Small intestine (tissue), 7 donors: Measurements from ENCODE around the gene SEMA4B. TPM values are rescaled to one million over a fixed set of nuclear protein-coding genes. Genes with fewer than 3 reads are reported as not detected.

Experiments used
- DNase-seq, 2 donors: peaks; one replicate each; pipeline versions ENCODE4 v3.0.0 to v3.0.0-alpha.2; 2013
- FAIRE-seq: peaks from 2 replicates; lab custom pipeline; 2012; peaks lifted over from hg19 to GRCh38; lab: Jason Lieb, UNC
- H3K27ac ChIP-seq, 3 donors: one replicate each; pipeline ENCODE4 v1.5.1; 2013; ENCODE audit warnings: low read length in 2 of 3, mild to moderate bottlenecking in 2 of 3, control low read depth in 1 of 3, inconsistent platforms in 1 of 3, low read depth in 1 of 3, moderate library complexity in 1 of 3
- H3K27me3 ChIP-seq, 3 donors: one replicate each; pipeline ENCODE4 v1.6.1; 2013; ENCODE audit warnings: low read length in 3 of 3, inconsistent platforms in 1 of 3; ENCODE audit not compliant: control insufficient read depth in 3 of 3, insufficient read depth in 3 of 3
- H3K36me3 ChIP-seq, 3 donors: one replicate each; pipeline ENCODE4 v1.6.1; 2013; ENCODE audit warnings: low read length in 3 of 3, inconsistent platforms in 1 of 3, low read depth in 1 of 3, mild to moderate bottlenecking in 1 of 3, moderate library complexity in 1 of 3; ENCODE audit not compliant: control insufficient read depth in 3 of 3, insufficient read depth in 2 of 3
- H3K4me1 ChIP-seq, 3 donors: one replicate each; pipeline ENCODE4 v1.6.1; 2013; ENCODE audit warnings: low read length in 2 of 3, inconsistent platforms in 1 of 3, low read depth in 1 of 3, mild to moderate bottlenecking in 1 of 3, moderate library complexity in 1 of 3; ENCODE audit not compliant: control insufficient read depth in 3 of 3, insufficient read depth in 2 of 3
- H3K4me3 ChIP-seq, 3 donors: one replicate each; pipeline ENCODE4 v1.5.1; 2013; ENCODE audit warnings: low read length in 3 of 3, control low read depth in 1 of 3, inconsistent platforms in 1 of 3, low read depth in 1 of 3, mild to moderate bottlenecking in 1 of 3, moderate library complexity in 1 of 3
- H3K9me3 ChIP-seq, 2 donors: one replicate each; pipeline ENCODE4 v1.6.1; 2013; ENCODE audit warnings: low read depth in 1 of 2, low read length in 1 of 2; ENCODE audit not compliant: control insufficient read depth in 2 of 2, insufficient read depth in 1 of 2
- WGBS, 3 donors: extraction: QIAGEN DNeasy Blood & Tissue Kit; methylation state at CpG; one replicate each; pipeline ENCODE4 v1.1.7; 2013; 5-methylcytosine and 5-hydroxymethylcytosine counted together
- polyA plus RNA-seq, 4 donors: library from polyadenylated mRNA; stranded (reverse) in 3 of 4; unstranded in 1 of 4; fragments of 200-250 nt in 3 of 4; fragments of 120-200 nt in 1 of 4; gene quantifications; one replicate each; pipeline versions ENCODE4 v1.2.1 to v1.2.3, GENCODE V29; 2013
- donor health status: healthy with polysubstance abuse.
- donor health status: control.
- donor health status: control.
- donor health status: Bipolar disorder and iron deficiency.
- donor health status: healthy.

SEMA4B gene
- polyA plus RNA-seq, 4 donors, result 26.2 to 47.2 (median 34.8) TPM

GRCh38 chr15:90230071-90230494 is 29.0 kb downstream of the SEMA4B start:
- whole genome bisulfite sequencing, 3 donors, result 14 to 56% (median 29%) methylated on average over 12 of the region's 12 CpGs
- DNase-seq (peak; percentile 69 to 86), FAIRE-seq (no peak)
- no peak overlapping the region for H3K4me3 ChIP-seq
- no peaks in the 10 kb centered on the region for H3K9me3 ChIP-seq
- no peaks in the 10 kb centered on the region for H3K27me3 ChIP-seq
- peaks cover 2 to 37% (median 4%) of the 10 kb centered on the region in 3 donors for H3K4me1 ChIP-seq
- peaks cover 13 to 67% (median 31%) of the 10 kb centered on the region in 3 donors for H3K36me3 ChIP-seq
- peak overlapping the region; percentile 48 to 96 (median 94) for H3K27ac ChIP-seq

- Histone ChIP-seq H3K27me3 (no peaks in the 10 kb centered on the region), H3K9me3 (no peaks in the 10 kb centered on the region), H3K4me1 (peaks cover 2 to 37% (median 4%) of the 10 kb centered on the region in 3 donors), H3K27ac (peak overlapping the region; percentile 48 to 96 (median 94)), H3K36me3 (peaks cover 11 to 62% (median 28%) of the 10 kb centered on the region in 3 donors), H3K4me3 (no peak overlapping the region)
- FAIRE-seq (no peak), DNase-seq (no peak)
- WGBS, 3 donors, result 81 to 85% (median 82%) methylated on average over 8 of the region's 8 CpGs
Observed at GRCh38 chr15:90230610-90231009, 29.5 kb downstream of the SEMA4B start.

DNA sequence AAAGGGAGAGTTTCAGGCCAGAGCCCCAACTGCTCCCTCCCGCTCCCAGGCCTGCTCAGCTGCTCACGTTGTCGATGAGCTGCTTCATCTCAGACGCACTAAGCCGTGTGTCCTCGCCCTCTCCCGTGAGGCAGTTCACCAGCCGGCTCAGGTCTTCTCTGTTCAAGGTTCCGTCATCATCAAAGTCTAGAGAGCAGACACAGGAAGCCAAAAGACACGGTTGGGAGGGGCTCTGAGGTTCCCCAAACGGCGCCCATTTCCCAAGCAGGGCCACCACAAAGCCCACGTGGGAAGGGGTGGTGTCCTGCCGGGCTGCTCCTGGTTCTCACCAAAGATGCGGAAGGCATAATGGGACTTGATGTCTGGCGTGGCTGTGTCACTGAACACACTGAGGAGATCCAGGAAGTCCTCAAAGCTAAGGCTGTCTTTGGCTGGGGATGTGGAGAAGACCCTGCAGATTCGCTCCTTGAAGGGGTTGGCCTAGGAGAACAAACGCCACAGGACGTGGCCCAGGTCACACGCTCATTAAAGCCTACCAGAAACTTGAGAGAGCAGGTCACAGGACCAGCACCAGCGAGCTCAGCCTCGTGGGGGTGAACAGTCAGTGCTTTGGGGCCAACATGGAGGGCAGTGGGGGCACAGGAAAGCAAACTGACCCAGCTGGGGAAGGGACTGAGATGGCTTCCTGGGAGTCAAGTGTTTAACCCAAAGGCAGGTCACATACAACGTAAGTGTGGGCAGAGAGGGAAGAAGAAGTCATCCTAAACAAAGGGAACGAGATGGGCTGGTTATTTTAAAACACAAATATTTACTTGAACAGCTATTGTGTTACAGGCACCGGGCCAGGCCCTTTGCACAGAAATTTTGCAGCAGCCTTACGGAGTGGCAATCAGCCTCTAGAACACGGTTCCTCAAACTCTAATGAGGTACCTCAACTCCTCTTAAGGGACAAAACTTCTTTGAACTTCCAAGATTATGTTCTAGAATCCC is 30.2 kb downstream of the SEMA4B start:
- H3K36me3 ChIP-seq, result peaks cover 10 to 63% (median 24%) of the 10 kb centered on the region in 3 donors
- no peaks in the 10 kb centered on the region for H3K27me3 ChIP-seq
- DNase-seq, result peak in 1 of 2 donors; percentile 66
- WGBS, 3 donors, result 50 to 57% (median 52%) methylated on average over 27 of the region's 27 CpGs
- H3K4me3 ChIP-seq, result peak overlapping the region in 1 of 3 donors; percentile 1
- FAIRE-seq, result no peak
- H3K4me1 ChIP-seq, result peaks cover 2 to 37% (median 4%) of the 10 kb centered on the region in 3 donors
- H3K9me3 ChIP-seq, result no peaks in the 10 kb centered on the region
- H3K27ac ChIP-seq, result peak overlapping the region; percentile 48 to 96 (median 94)

- Histone ChIP-seq H3K9me3 (no peaks in the 10 kb centered on the region), H3K27ac (peak overlapping the region in 2 of 3 donors; percentile 94 to 95), H3K36me3 (peaks cover 14 to 57% (median 24%) of the 10 kb centered on the region in 3 donors), H3K4me1 (peaks cover 2 to 37% (median 4%) of the 10 kb centered on the region in 3 donors), H3K27me3 (no peaks in the 10 kb centered on the region), H3K4me3 (peak overlapping the region in 2 of 3 donors; percentile 82 to 84)
- WGBS, 3 donors, result 68 to 80% (median 75%) methylated on average over 13 of the region's 13 CpGs
- no peak for FAIRE-seq
- DNase-seq, result no peak
Observed at GRCh38 chr15:90232196-90232595, 31.1 kb downstream of the SEMA4B start.

DNA sequence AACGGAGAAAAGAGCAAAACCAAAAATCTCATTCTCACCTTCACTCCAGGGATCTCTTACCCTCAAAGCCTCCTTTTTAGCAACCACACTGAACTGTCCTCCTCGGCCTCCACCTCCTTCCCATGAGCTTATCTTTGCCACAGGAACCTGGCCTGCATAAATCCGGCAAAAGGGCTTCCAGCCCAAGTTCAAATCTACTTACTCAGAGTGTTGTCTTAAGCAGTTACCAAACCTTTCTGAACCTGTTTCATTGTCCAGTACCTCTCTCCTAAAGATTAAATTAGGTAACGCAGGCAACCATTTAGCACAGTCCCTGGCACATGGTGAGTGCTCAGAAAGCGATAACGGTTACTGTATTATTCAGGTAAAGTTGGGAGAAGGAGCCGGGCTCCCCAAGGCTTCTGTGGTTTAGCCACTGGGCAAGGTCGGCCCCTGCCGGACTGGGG is 31.8 kb downstream of the SEMA4B start:
- 1 to 8% (median 4%) methylated on average over 9 of the region's 9 CpGs for WGBS, 3 donors
- DNase-seq (no peak), FAIRE-seq (no peak)
- Histone ChIP-seq H3K27me3 (no peaks in the 10 kb centered on the region), H3K27ac (peak overlapping the region; percentile 94 to 99 (median 95)), H3K36me3 (peaks cover 14 to 56% (median 20%) of the 10 kb centered on the region in 3 donors), H3K4me3 (peak overlapping the region; percentile 82 to 90 (median 84)), H3K4me1 (peaks cover 2 to 37% (median 4%) of the 10 kb centered on the region in 3 donors), H3K9me3 (no peaks in the 10 kb centered on the region)

- Histone ChIP-seq H3K9me3 (no peaks in the 10 kb centered on the region), H3K27me3 (no peaks in the 10 kb centered on the region), H3K27ac (peak within 1 kb of the TSS; percentile 94 to 99 (median 95)), H3K36me3 (peaks cover 13 to 54% (median 14%) of the 10 kb centered on the region in 3 donors), H3K4me3 (peak within 1 kb of the TSS; percentile 82 to 93 (median 90)), H3K4me1 (peaks cover 2 to 37% (median 4%) of the 10 kb centered on the region in 3 donors)
- no peak for FAIRE-seq
- peak; percentile 90 to 98 for DNase-seq
- WGBS, 3 donors, result 0 to 1% (median 0%) methylated on average over 40 to 63 of the region's 63 CpGs
Observed at GRCh38 chr15:90233387-90234095, 32.4 kb downstream of the SEMA4B start, which contains the start of gene CIB1. Gene CIB1 (minus strand): TSS chr15:90233941. CDS start chr15:90233885, 56 bp downstream.

- Histone ChIP-seq H3K4me1 (peaks cover 2 to 37% (median 4%) of the 10 kb centered on the region in 3 donors), H3K9me3 (no peaks in the 10 kb centered on the region), H3K27me3 (no peaks in the 10 kb centered on the region), H3K27ac (peak within 1 kb of the TSS; percentile 94 to 99 (median 95)), H3K4me3 (peak within 1 kb of the TSS; percentile 82 to 93 (median 90)), H3K36me3 (peaks cover 6 to 47% (median 7%) of the 10 kb centered on the region in 3 donors)
- no peak for FAIRE-seq
- WGBS, 3 donors, result 1 to 5% (median 2%) methylated on average over 39 to 49 of the region's 49 CpGs
- peak; percentile 66 to 99 for DNase-seq
Observed at GRCh38 chr15:90234096-90234988, 33.2 kb downstream of the SEMA4B start, which contains the start of gene GDPGP1. Gene GDPGP1 (plus strand): TSS chr15:90234209. CDS start chr15:90240909, 6,700 bp downstream.
